SU-DHL-6 (cell line): ENCODE measurements around the gene TRIP6.

Source experiments
- CTCF ChIP-seq: fragments of 200-600 bp; sonication (generic); IDR thresholded peaks from one replicate; pipeline ENCODE4 v1.5.1; 2017; ENCODE audit warnings: antibody characterized with exemption, mild to moderate bottlenecking, low read length, moderate library complexity; ENCODE audit not compliant: insufficient read depth, poor library complexity, severe bottlenecking
- EZH2phosphoT487 ChIP-seq: fragments of 200-600 bp; sonication (generic), shearing (Covaris generic); conservative IDR thresholded peaks from 2 replicates; pipeline ENCODE4 v1.6.1; 2018; ENCODE audit warnings: mild to moderate bottlenecking, antibody characterized with exemption, low read length, moderate library complexity, mixed read lengths

GRCh38 chr7:100885440-100886141 is 18.4 kb downstream of the TRIP6 start:
- TF ChIP-seq CTCF (no peak), EZH2phosphoT487 (no peak)
